ENCODE results near the gene CREB3L2.
"Not testable (repeated sequence)": the region's sequence is repeated elsewhere in the genome, so short reads cannot be mapped to it uniquely, and the experiment has no call there.

CREB3L2 gene

DNA sequence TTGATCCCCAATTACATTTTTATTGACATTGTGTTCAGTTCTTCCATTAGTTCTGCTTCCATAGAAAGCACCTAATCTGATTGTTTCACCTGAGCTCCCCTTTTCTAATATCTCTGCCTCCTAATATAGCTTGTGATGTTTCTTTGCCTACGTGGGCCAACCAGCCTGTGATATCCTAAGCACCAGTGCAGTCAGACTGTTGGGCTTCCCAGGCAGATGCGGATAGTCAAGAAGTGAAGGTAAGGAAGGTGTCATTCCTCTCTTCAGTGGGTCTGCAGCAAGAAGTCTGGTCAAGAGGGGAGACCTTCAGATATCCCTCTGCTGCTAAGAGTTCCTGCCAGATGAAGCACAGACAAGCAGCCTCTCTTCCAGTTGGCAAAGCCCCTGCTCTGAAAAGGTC is 138.9 kb downstream of the CREB3L2 start:
- no peak for DNase-seq

DNA sequence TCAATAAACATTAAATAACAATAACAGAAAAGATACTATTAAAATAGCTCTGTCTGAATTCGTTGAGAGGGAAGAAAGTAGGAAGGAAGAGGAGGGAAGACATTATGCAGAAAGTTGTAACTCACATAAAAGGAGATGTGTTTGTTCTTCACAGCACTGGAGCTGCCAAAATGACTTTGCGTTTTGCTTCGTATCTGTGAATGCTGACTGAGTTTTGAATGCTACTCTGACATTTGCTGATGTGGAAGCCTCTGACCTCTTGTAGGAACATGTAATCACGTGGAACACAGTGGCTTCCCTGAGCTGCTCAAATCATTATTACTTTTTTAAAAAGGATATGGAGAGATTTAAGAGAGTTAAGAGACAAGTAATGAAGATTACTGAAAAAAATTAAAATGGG is 139.5 kb downstream of the CREB3L2 start:
- DNase-seq = no peak

GRCh38 chr7:137860542-137860941 is 141.3 kb downstream of the CREB3L2 start:
- no peak for DNase-seq

DNA sequence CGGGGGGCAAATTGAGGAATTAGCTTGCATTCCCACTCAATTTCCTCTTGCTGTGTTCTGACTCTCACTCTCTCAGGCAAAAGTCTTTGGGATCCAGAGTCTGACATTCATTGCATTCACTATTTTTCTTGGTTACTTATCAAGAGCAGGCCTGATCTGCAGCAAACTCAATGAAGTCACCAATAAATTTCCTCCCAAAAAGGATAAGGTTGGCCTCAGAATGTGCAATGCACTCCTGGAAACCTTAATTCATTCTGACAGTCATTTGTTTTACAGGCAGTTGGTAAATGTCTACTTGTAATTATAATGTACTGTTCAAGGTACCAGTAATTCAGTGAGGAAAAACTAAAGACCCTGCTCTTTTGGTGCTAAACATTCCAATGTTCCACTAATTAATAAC is 148.8 kb downstream of the CREB3L2 start:
- no peak for DNase-seq

- DNase-seq = no peak
Observed at GRCh38 chr7:137852108-137852507, 149.8 kb downstream of the CREB3L2 start.

GRCh38 chr7:137850972-137851945 is 150.6 kb downstream of the CREB3L2 start:
- DNase-seq = no peak

DNA sequence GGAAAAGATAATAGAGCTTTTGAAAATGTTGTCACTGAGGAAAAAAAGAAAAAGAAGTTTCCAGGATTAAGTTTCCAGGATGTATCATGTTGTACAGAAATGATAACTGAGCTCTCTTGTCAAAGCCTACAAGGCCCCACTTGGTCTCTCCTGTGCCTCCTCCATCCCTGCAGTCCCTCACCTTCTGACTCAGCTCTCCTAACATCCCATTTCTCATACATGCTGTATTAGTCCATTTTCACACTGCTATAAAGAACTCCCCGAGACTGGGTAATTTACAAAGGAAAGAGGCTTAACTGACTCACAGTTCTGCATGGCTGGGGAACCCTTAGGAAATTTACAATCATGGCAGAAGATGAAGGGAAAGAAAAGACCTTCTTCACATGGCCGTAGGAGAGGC is 151.3 kb downstream of the CREB3L2 start:
- DNase-seq = no peak

- DNase-seq = no peak
Observed at GRCh38 chr7:137848095-137848494, 153.8 kb downstream of the CREB3L2 start.

GRCh38 chr7:137847568-137848050 is 154.3 kb downstream of the CREB3L2 start:
- no peak for DNase-seq

GRCh38 chr7:137846827-137847567 is 154.9 kb downstream of the CREB3L2 start, which contains the start of gene DGKI:
Gene DGKI (minus strand): TSS chr7:137846974.
- DNase-seq = peak; percentile 8

- DNase-seq = no peak
Observed at GRCh38 chr7:137846549-137846826, 155.4 kb downstream of the CREB3L2 start.

- no peak for DNase-seq
Observed at GRCh38 chr7:137844677-137845425, 157.0 kb downstream of the CREB3L2 start.

DNA sequence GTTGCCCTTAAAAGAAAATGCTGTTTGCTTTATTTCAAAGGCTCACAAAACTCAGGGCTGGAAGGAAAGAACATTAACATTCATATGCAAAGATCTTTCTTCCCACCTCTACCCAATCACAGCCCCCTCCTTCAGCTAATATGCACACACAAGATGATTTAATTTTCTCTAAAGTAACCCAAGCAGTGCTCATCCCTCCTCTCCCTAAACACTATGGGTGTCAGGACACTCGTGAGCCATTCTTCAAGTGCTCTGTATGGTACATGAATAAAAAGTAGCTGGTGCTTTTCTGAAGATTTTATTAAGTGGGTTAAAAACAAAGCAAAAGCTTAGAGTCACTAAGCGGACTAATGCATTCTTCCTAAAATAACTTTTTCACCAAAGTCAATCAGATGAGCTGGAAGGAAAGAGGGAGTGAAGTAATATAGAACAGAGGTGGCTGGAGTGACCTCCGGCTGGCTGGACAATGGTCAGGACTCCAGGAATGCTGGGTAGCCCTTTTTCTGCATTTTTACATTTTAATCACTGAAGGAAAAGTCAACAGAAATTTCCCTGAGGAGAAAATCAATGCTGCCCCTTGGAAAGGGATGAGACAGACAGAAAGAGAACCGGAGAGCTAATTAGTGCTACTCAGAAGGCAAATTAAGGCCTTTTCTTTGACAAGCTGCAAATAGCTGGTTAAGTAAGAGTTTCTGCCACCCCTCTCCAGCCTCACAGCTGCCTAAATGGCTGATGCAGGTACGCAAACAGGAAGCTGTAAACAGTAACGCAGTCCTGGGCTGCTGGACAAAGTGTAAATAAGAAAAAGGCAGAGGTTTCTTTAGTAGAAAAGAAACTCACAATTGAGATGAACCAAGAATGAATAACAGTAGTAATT is 161.7 kb downstream of the CREB3L2 start:
- no peak for DNase-seq

GRCh38 chr7:137838706-137839315 is 163.1 kb downstream of the CREB3L2 start:
- no peak for DNase-seq

- DNase-seq = no peak
Observed at GRCh38 chr7:137836541-137836940, 165.3 kb downstream of the CREB3L2 start.

DNA sequence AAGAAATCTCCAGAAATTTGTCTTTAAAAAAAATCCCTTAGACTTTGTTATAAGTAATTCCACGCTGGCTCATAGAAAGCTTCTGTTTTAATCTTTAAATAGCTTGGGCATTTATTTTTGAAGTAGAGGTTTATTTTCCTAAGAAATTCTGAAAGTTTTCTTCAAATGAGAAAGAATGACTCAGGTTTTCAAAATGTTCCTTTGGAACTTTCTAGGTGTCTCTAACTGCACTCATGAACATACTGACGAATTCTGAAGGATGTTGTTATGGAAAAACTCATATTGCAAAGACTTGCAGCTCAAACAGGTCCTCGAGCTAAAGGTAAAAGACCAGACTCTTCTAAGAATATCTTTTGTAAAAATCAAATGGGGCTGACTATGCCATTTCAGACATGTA is 165.8 kb downstream of the CREB3L2 start:
- DNase-seq = no peak

DNA sequence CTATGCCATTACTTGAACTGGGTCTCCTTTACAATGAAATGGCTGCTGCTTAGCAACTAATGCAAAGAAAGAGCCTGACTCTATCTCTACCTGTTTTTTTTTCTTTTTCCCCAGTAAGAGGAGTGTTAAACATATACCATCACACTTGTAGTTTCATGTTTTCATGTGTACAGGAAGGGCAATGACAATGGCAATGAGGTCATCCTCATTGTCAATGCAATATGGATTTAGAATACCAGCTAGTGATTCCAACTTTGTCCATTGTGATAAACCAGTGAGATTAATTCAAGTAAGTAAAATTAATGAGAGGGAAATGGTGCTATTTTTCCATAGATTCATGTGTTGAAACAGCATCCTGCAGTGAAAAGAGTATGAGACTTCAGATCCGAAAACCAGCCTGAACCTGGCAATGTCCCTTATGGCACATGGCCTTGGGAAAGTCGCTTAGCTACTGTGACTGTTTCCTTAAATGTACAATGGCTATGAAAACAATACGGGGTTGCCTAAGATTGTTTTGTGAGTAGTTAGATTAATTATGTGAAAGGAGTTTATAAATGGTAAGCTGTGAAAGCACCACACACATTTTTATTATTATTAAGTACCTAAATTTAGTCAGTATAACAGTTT is 166.3 kb downstream of the CREB3L2 start:
- no peak for DNase-seq

GRCh38 chr7:137834552-137834951 is 167.3 kb downstream of the CREB3L2 start:
- DNase-seq = no peak

DNA sequence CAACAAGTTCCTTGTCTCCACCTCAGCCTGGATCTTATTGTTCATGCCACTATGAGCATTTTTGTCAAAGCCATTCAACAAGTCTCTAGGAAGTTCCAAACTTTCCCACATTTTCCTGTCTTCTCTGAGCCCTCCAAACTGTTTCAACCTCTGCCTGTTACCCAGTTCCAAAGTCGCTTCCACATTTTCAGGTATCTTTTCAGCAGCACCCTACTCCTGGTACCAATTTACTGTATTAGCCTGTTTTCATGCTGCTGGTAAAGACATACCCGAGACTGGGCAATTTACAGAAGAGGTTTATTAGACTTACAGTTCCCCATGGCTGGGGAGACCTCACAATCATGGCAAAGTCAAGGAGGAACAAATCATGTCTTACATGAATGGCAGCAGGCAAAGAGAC is 168.9 kb downstream of the CREB3L2 start:
- not testable (repeated sequence) for DNase-seq

- DNase-seq = no peak
Observed at GRCh38 chr7:137832382-137832781, 169.5 kb downstream of the CREB3L2 start.

- DNase-seq = not testable (repeated sequence)
Observed at GRCh38 chr7:137831555-137831954, 170.3 kb downstream of the CREB3L2 start.
